Adrenal gland (tissue), 12 donors: Measurements from ENCODE around the gene XYLT2. TPM values are rescaled to one million over a fixed set of nuclear protein-coding genes. Genes with fewer than 3 reads are reported as not detected.

Experiments
- DNase-seq, 7 donors: peaks; one replicate each; pipeline ENCODE4 v3.0.0-alpha.2; 2019 to 2020
- H3K27ac ChIP-seq, 5 donors: fragments of 200-600 bp; sonication (generic) in 4 of 5; 1 replicate in 3 of 5; 2 replicates in 2 of 5; pipeline versions ENCODE4 v1.5.1 to v1.8.0; 2016 to 2020; ENCODE audit warnings: mild to moderate bottlenecking in 1 of 5
- H3K27me3 ChIP-seq: fragments of 200-600 bp; 2 replicates; pipeline ENCODE4 v1.8.0; 2021
- H3K36me3 ChIP-seq, 2 donors: fragments of 200-600 bp; replicated peaks in 1 of 2; 1 replicate in 1 of 2; 2 replicates in 1 of 2; pipeline versions ENCODE4 v1.5.1 to v1.8.0; 2018 to 2022
- H3K4me1 ChIP-seq, 2 donors: fragments of 200-600 bp; replicated peaks in 1 of 2; 1 replicate in 1 of 2; 2 replicates in 1 of 2; pipeline versions ENCODE4 v1.5.1 to v1.8.0; 2018 to 2021
- H3K4me3 ChIP-seq, 4 donors: fragments of 200-600 bp; sonication (generic) in 3 of 4; one replicate each; pipeline ENCODE4 v1.5.1; 2016 to 2018
- H3K9me3 ChIP-seq, 3 donors: fragments of 200-600 bp; sonication (generic) in 1 of 3; replicated peaks in 1 of 3; 1 replicate in 2 of 3; 2 replicates in 1 of 3; pipeline versions ENCODE4 v1.5.1 to v1.8.0; 2016 to 2021
- CTCF ChIP-seq, 6 experiments: fragments of 450-650 bp in 4 of 6; fragments of 200-600 bp in 2 of 6; sonication (generic) in 1 of 6; IDR thresholded peaks; 1 replicate in 5 of 6; 2 replicates in 1 of 6; pipeline versions ENCODE4 v1.5.1 to v1.8.0; 2016 to 2021; ENCODE audit warnings: antibody characterized with exemption in 6 of 6, mild to moderate bottlenecking in 2 of 6, moderate library complexity in 1 of 6
- POLR2A ChIP-seq, 2 donors: fragments of 450-650 bp; IDR thresholded peaks; one replicate each; pipeline ENCODE4 v1.6.1; 2017; ENCODE audit warnings: antibody characterized with exemption in 2 of 2, mild to moderate bottlenecking in 2 of 2, moderate library complexity in 1 of 2
- WGBS, 4 donors: extraction: QIAGEN DNeasy Blood & Tissue Kit in 2 of 4; methylation state at CpG; one replicate each; pipeline versions ENCODE4 v1.1.5 to v1.1.7; 2013 to 2017; 5-methylcytosine and 5-hydroxymethylcytosine counted together
- intact Hi-C, 2 donors: fragments of 100-400 bp; cut with DNase I; formaldehyde crosslinking; loops; one replicate each; pipeline versions ENCODE4 v1.14.1 to v1.15.0; 2022 to 2023
- polyA plus RNA-seq, 3 donors: library from polyadenylated mRNA; stranded (reverse); fragments of 200-250 nt in 2 of 3; fragments of 350-450 nt in 1 of 3; fragmentation: Illumina TruSeq in 1 of 3; extraction: RNeasy Lipid Tissue Mini Kit (QIAGEN cat#74804) in 1 of 3; gene quantifications; one replicate each; pipeline ENCODE4 v1.2.3, GENCODE V29; 2013 to 2014
- total RNA-seq, 9 donors: library from RNA; depleted of rRNA in 4 of 9; stranded (reverse); fragments of >200 nt in 4 of 9; fragments of 120-200 nt in 1 of 9; fragmentation: NEBNext Ultra II Directional in 1 of 9; extraction: Animal tissue kit (Norgen Biotek cat#: 25700) in 1 of 9; gene quantifications; one replicate each; pipeline versions ENCODE4 v1.1.0 to v1.2.4, GENCODE V29; 2013 to 2023
- donor health status: healthy with polysubstance abuse.
- donor health status: Bipolar disorder and iron deficiency.
- donor health status: DM: yes; HTN: yes; CAD: no.
- donor health status: DM: no; HTN: no; CAD: no.
- donor health status: DM: no; HTN: no; CAD: no.
- donor health status: DM: yes; HTN: yes; CAD: no.

XYLT2 gene
- total and polyA plus RNA-seq, 12 donors, result 4.6 to 40.3 (median 29.1) TPM

GRCh38 chr17:50347117-50347893 lies 1.4 kb downstream of the XYLT2 start:
- Histone ChIP-seq H3K27me3 (no peaks in the 10 kb centered on the region), H3K4me1 (peaks cover 14 to 20% of the 10 kb centered on the region in 2 donors), H3K9me3 (no peaks in the 10 kb centered on the region), H3K4me3 (peak overlapping the region in 1 of 4 donors; percentile 97), H3K36me3 (no peaks in the 10 kb centered on the region), H3K27ac (peak overlapping the region in 1 of 5 donors; percentile 68)
- DNase-seq, result peak in 3 of 7 donors; percentile 20 to 54 (median 26)
- TF ChIP-seq CTCF (IDR thresholded peaks at IDR 0.05) (no peak), POLR2A (IDR thresholded peaks at IDR 0.05) (no peak)
- intact Hi-C loops, result no loop called here
- 40 to 60% (median 51%) methylated on average over 6 to 17 of the region's 17 CpGs for WGBS, 4 donors

- no peaks in the 10 kb centered on the region for H3K27me3 ChIP-seq
- peaks cover 14 to 20% of the 10 kb centered on the region in 2 donors for H3K4me1 ChIP-seq
- intact Hi-C loops, result no loop called here
- no peak for TF ChIP-seq POLR2A (IDR thresholded peaks at IDR 0.05)
- TF ChIP-seq CTCF (IDR thresholded peaks at IDR 0.05), result no peak
- H3K9me3 ChIP-seq, result no peaks in the 10 kb centered on the region
- DNase-seq, result no peak
- no peaks in the 10 kb centered on the region for H3K36me3 ChIP-seq
- H3K4me3 ChIP-seq, result no peak overlapping the region
- WGBS, 4 donors, result 74 to 88% (median 85%) methylated on average over 3 of the region's 3 CpGs
- no peak overlapping the region for H3K27ac ChIP-seq
Observed at GRCh38 chr17:50347894-50348291, 2.0 kb downstream of the XYLT2 start.

- Histone ChIP-seq H3K9me3 (no peaks in the 10 kb centered on the region), H3K27ac (no peak overlapping the region), H3K4me1 (peaks cover 14 to 20% of the 10 kb centered on the region in 2 donors), H3K27me3 (no peaks in the 10 kb centered on the region), H3K36me3 (peaks cover 0 to 2% of the 10 kb centered on the region in 2 donors), H3K4me3 (no peak overlapping the region)
- intact Hi-C loops, result no loop called here
- TF ChIP-seq CTCF (IDR thresholded peaks at IDR 0.05) (no peak), POLR2A (IDR thresholded peaks at IDR 0.05) (no peak)
- DNase-seq, result peak in 3 of 7 donors; percentile 12 to 51 (median 21)
- WGBS, 4 donors, result 60 to 79% (median 70%) methylated on average over 6 to 7 of the region's 7 CpGs
Observed at GRCh38 chr17:50348522-50349242, 2.8 kb downstream of the XYLT2 start.

- peaks cover 14 to 20% of the 10 kb centered on the region in 2 donors for H3K4me1 ChIP-seq
Observed at GRCh38 chr17:50349243-50349600, 3.3 kb downstream of the XYLT2 start.

More at GRCh38 chr17:50349243-50349600, 3.3 kb downstream of the XYLT2 start:
- DNase-seq, result peak in 3 of 7 donors; percentile 8 to 29 (median 19)
- no peak overlapping the region for H3K4me3 ChIP-seq
- H3K27ac ChIP-seq, result no peak overlapping the region
- peaks cover 0 to 7% of the 10 kb centered on the region in 2 donors for H3K36me3 ChIP-seq
- H3K9me3 ChIP-seq, result no peaks in the 10 kb centered on the region
- no peak for TF ChIP-seq POLR2A (IDR thresholded peaks at IDR 0.05)
- no peak for TF ChIP-seq CTCF (IDR thresholded peaks at IDR 0.05)
- no peaks in the 10 kb centered on the region for H3K27me3 ChIP-seq
- intact Hi-C loops, result no loop called here
- WGBS, 4 donors, result 98 to 100% (median 98%) methylated on average over 4 to 5 of the region's 5 CpGs
